Measurements from ENCODE around the gene GFI1B. TPM values are rescaled to one million over a fixed set of nuclear protein-coding genes. Genes with fewer than 3 reads are reported as not detected.

Gene GFI1B
- total RNA-seq, 1 donor from 2014 or later = not detected

- Mint-ChIP-seq H3K4me3 (ENCODE audit: unreplicated experiment) (no peak overlapping the region), H3K4me1 (ENCODE audit: low read depth, unreplicated experiment) (no peaks in the 10 kb centered on the region), H3K27ac (ENCODE audit: unreplicated experiment) (no peak overlapping the region), H3K27me3 (ENCODE audit: low read depth, unreplicated experiment) (peaks cover 48% of the 10 kb centered on the region), H3K36me3 (ENCODE audit: low read depth, unreplicated experiment) (peaks cover 2% of the 10 kb centered on the region), H3K9me3 (ENCODE audit: unreplicated experiment) (no peaks in the 10 kb centered on the region)
- DNase-seq (ENCODE audit: low read depth) (no peak), FAIRE-seq (no peak)
- TF ChIP-seq EZH2 (IDR thresholded peaks at IDR 0.05; ENCODE audit: insufficient read depth, low read length) = no peak
- TF ChIP-seq CTCF (IDR thresholded peaks at IDR 0.05; ENCODE audit: insufficient read depth, low read depth, low read length) = no peak
- H3K79me2 ChIP-seq (ENCODE audit: insufficient read depth, low read length) = no peaks in the 10 kb centered on the region
- no peak overlapping the region for H3K4me2 ChIP-seq (ENCODE audit: low read length)
- H3K4me1 ChIP-seq (ENCODE audit: insufficient read depth, low read length) = no peaks in the 10 kb centered on the region
- no peaks in the 10 kb centered on the region for H3K9me3 ChIP-seq (ENCODE audit: insufficient read depth, low read depth, low read length)
- H3K27ac ChIP-seq (ENCODE audit: low read depth, low read length) = no peak overlapping the region
- no peak overlapping the region for H3K4me3 ChIP-seq (ENCODE audit: insufficient read depth, low read depth, low read length)
- H3K27me3 ChIP-seq (ENCODE audit: insufficient read depth, low read length) = peaks cover 46% of the 10 kb centered on the region
- H2AFZ ChIP-seq (ENCODE audit: low read depth, low read length) = no peak overlapping the region
- H3K36me3 ChIP-seq (ENCODE audit: insufficient read depth, low read length) = no peaks in the 10 kb centered on the region
- no peaks in the 10 kb centered on the region for H4K20me1 ChIP-seq (ENCODE audit: insufficient read depth, low read length)
- H3K9ac ChIP-seq (ENCODE audit: low read length) = no peak overlapping the region
Observed at GRCh38 chr9:132973713-132974112, 4.8 kb upstream of the GFI1B start.

- Histone ChIP-seq H3K79me2 (ENCODE audit: insufficient read depth, low read length) (no peaks in the 10 kb centered on the region), H3K4me1 (ENCODE audit: insufficient read depth, low read length) (no peaks in the 10 kb centered on the region), H3K27ac (ENCODE audit: low read depth, low read length) (no peak overlapping the region), H3K9ac (ENCODE audit: low read length) (no peak overlapping the region), H3K36me3 (ENCODE audit: insufficient read depth, low read length) (no peaks in the 10 kb centered on the region), H3K27me3 (ENCODE audit: insufficient read depth, low read length) (peaks cover 43% of the 10 kb centered on the region), H3K4me3 (ENCODE audit: insufficient read depth, low read depth, low read length) (no peak overlapping the region), H3K9me3 (ENCODE audit: insufficient read depth, low read depth, low read length) (peaks cover 3% of the 10 kb centered on the region), H3K4me2 (ENCODE audit: low read length) (no peak overlapping the region), H4K20me1 (ENCODE audit: insufficient read depth, low read length) (no peaks in the 10 kb centered on the region), H2AFZ (ENCODE audit: low read depth, low read length) (no peak overlapping the region)
- DNase-seq (ENCODE audit: low read depth) (no peak), FAIRE-seq (no peak)
- Mint-ChIP-seq H3K27ac (ENCODE audit: unreplicated experiment) (no peak overlapping the region), H3K9me3 (ENCODE audit: unreplicated experiment) (no peaks in the 10 kb centered on the region), H3K4me1 (ENCODE audit: low read depth, unreplicated experiment) (no peaks in the 10 kb centered on the region), H3K27me3 (ENCODE audit: low read depth, unreplicated experiment) (peaks cover 63% of the 10 kb centered on the region), H3K4me3 (ENCODE audit: unreplicated experiment) (no peak overlapping the region), H3K36me3 (ENCODE audit: low read depth, unreplicated experiment) (peaks cover 2% of the 10 kb centered on the region)
- TF ChIP-seq CTCF (IDR thresholded peaks at IDR 0.05; ENCODE audit: insufficient read depth, low read depth, low read length) (no peak), EZH2 (IDR thresholded peaks at IDR 0.05; ENCODE audit: insufficient read depth, low read length) (no peak)
Observed at GRCh38 chr9:132975961-132976360, 2.5 kb upstream of the GFI1B start.

GRCh38 chr9:132976571-132976970 lies 1.9 kb upstream of the GFI1B start:
- Histone ChIP-seq H3K27me3 (ENCODE audit: insufficient read depth, low read length) (peaks cover 45% of the 10 kb centered on the region), H3K9ac (ENCODE audit: low read length) (no peak overlapping the region), H3K36me3 (ENCODE audit: insufficient read depth, low read length) (no peaks in the 10 kb centered on the region), H3K4me3 (ENCODE audit: insufficient read depth, low read depth, low read length) (no peak overlapping the region), H3K4me1 (ENCODE audit: insufficient read depth, low read length) (no peaks in the 10 kb centered on the region), H3K9me3 (ENCODE audit: insufficient read depth, low read depth, low read length) (peaks cover 3% of the 10 kb centered on the region), H4K20me1 (ENCODE audit: insufficient read depth, low read length) (no peaks in the 10 kb centered on the region), H3K27ac (ENCODE audit: low read depth, low read length) (no peak overlapping the region), H3K79me2 (ENCODE audit: insufficient read depth, low read length) (no peaks in the 10 kb centered on the region), H2AFZ (ENCODE audit: low read depth, low read length) (no peak overlapping the region), H3K4me2 (ENCODE audit: low read length) (no peak overlapping the region)
- Mint-ChIP-seq H3K9me3 (ENCODE audit: unreplicated experiment) (no peaks in the 10 kb centered on the region), H3K27me3 (ENCODE audit: low read depth, unreplicated experiment) (peaks cover 64% of the 10 kb centered on the region), H3K36me3 (ENCODE audit: low read depth, unreplicated experiment) (peaks cover 2% of the 10 kb centered on the region), H3K4me1 (ENCODE audit: low read depth, unreplicated experiment) (no peaks in the 10 kb centered on the region), H3K4me3 (ENCODE audit: unreplicated experiment) (no peak overlapping the region), H3K27ac (ENCODE audit: unreplicated experiment) (no peak overlapping the region)
- no peak for FAIRE-seq
- no peak for DNase-seq (ENCODE audit: low read depth)
- TF ChIP-seq EZH2 (IDR thresholded peaks at IDR 0.05; ENCODE audit: insufficient read depth, low read length) (no peak), CTCF (IDR thresholded peaks at IDR 0.05; ENCODE audit: insufficient read depth, low read depth, low read length) (no peak)
